ENCODE results near the gene PTPRN2.

PTPRN2 gene

DNA sequence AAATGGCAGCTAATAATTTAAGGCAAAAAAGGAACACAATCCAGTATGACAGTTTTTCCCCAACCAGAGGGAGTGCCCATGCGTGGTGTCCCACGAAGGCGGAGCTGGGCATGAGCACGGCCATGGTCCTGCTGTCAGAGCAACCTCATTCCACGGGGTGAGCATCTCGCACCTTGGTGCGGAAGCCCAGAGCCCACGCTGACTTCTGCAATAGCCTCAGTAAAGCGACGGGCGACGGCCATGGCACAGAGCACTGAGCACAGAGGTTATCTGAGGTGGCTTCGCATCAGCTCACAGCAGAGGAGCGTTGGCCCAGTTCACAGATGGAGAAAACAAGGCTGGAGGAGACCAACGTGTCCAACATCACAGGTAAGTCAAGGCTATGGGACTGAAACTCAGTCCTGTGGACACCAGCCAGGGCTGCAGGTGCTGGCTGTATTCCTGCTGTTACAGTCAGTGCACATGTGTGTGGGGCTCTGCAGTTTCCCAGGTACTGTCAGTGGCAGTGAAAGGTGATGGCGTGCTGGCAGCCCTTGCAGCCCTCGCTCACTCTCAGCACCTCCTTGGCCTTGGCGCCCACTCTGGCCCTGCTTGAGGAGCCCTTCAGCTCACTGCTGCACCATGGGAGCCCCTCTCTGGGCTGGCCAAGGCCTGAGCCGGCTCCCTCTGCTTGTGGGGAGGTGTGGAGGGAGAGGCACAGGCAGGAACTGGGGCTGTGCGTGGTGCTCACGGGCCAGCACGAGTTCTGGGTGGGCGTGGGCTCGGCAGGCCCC lies 525.6 kb downstream of the PTPRN2 start:
- DNase-seq (ENCODE audit: insufficient read length, low spot score) (no peak), FAIRE-seq (no peak)
- TF ChIP-seq, protein P1, sequence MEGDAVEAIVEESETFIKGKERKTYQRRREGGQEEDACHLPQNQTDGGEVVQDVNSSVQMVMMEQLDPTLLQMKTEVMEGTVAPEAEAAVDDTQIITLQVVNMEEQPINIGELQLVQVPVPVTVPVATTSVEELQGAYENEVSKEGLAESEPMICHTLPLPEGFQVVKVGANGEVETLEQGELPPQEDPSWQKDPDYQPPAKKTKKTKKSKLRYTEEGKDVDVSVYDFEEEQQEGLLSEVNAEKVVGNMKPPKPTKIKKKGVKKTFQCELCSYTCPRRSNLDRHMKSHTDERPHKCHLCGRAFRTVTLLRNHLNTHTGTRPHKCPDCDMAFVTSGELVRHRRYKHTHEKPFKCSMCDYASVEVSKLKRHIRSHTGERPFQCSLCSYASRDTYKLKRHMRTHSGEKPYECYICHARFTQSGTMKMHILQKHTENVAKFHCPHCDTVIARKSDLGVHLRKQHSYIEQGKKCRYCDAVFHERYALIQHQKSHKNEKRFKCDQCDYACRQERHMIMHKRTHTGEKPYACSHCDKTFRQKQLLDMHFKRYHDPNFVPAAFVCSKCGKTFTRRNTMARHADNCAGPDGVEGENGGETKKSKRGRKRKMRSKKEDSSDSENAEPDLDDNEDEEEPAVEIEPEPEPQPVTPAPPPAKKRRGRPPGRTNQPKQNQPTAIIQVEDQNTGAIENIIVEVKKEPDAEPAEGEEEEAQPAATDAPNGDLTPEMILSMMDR (IDR thresholded peaks at IDR 0.05; ENCODE audit: insufficient read depth, missing control alignments) = no peak

DNA sequence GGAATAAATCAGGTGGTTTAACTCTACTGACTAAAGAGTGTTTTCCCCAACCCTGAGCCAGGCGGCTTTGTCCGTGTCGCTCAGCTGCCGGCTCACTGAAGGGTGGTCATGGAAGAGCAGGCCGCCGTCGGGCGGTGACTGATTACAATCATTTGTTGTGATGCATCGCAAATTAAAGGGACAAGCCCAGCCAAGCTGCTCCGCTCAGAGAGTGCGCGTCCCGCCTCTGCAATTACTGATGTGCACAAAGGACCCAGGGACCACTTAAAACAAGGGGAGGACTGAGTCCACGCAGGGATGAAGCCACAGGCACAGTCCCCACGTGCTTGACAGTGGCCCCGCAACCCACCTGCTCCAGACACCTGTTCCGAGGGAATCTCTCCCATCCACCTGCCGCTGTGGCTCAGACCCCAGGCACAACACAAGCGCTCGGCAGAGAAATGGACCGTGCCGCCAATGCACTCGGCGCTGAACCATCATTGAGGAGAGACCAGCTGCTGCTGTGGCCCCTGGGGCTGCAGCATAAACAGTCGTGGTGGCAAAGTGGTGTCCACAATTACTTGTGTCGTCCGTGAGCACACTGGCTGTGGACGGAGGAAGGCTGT lies 526.5 kb downstream of the PTPRN2 start:
- no peak for DNase-seq (ENCODE audit: insufficient read length, low spot score)
- no peak for FAIRE-seq
- TF ChIP-seq, protein P1 (IDR thresholded peaks at IDR 0.05; ENCODE audit: insufficient read depth, missing control alignments) = no peak

DNA sequence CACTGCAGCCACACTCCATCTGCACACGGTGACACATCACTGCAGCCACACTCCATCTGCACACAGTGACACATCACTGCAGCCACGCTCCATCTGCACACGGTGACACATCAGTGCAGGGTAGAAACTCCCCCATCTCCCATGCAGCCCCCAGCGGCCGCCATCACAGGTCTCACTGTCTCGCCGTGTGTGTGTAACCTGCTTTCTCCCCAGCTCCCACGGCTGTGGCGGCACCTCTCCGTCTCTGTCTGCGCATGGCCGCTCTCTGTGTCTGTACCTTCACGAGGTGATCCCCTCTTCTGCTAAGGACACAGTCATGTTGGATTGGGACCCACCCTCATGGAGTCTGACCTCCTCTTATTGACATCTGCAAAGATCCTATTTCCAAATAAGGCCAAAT lies 527.4 kb downstream of the PTPRN2 start:
- DNase-seq (ENCODE audit: insufficient read length, low spot score) (no peak), FAIRE-seq (no peak)
- TF ChIP-seq, protein P1 (IDR thresholded peaks at IDR 0.05; ENCODE audit: insufficient read depth, missing control alignments) = no peak

DNA sequence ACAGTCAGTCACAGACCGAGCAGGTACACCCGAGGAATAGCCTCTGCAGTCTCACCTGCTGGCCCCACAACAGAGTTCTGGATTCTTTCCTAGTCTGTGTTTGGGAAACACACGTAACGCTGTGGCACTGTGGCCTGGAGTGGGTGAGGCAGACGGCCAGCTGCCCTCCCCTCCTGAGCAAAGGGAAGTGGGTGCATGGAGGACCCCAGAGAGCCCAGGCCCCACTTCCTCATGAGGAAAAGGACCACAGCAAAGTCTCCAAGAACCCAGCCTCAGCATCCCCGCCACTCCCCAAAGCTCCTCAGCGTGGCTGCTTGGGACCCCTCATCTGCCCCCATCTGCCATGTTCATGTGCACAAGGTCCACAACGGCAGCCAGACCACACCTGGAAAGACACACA lies 530.2 kb downstream of the PTPRN2 start:
- DNase-seq (ENCODE audit: insufficient read length, low spot score) (no peak), FAIRE-seq (no peak)
- TF ChIP-seq, protein P1 (IDR thresholded peaks at IDR 0.05; ENCODE audit: insufficient read depth, missing control alignments) = no peak

DNA sequence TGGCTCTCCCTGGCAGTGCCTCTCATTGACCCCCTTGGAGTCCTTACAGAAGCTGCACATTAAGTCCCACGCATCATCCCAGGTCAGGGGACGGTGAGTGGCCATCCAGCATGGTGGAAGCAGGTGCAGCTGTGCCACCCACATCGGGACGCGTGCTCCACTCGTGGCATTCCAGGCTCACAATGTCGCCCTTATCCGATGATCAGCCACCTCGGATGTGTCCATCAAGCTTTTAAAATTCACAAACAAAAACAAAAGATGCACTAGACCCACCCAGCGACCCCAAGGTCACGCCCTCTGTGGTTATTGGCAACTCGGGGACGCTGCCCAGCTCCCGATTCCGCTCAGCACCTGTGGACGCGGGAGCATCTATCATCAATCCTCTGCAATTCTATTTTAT lies 530.9 kb downstream of the PTPRN2 start:
- DNase-seq (ENCODE audit: insufficient read length, low spot score) = no peak
- FAIRE-seq = no peak
- TF ChIP-seq, protein P1 (IDR thresholded peaks at IDR 0.05; ENCODE audit: insufficient read depth, missing control alignments) = no peak

DNA sequence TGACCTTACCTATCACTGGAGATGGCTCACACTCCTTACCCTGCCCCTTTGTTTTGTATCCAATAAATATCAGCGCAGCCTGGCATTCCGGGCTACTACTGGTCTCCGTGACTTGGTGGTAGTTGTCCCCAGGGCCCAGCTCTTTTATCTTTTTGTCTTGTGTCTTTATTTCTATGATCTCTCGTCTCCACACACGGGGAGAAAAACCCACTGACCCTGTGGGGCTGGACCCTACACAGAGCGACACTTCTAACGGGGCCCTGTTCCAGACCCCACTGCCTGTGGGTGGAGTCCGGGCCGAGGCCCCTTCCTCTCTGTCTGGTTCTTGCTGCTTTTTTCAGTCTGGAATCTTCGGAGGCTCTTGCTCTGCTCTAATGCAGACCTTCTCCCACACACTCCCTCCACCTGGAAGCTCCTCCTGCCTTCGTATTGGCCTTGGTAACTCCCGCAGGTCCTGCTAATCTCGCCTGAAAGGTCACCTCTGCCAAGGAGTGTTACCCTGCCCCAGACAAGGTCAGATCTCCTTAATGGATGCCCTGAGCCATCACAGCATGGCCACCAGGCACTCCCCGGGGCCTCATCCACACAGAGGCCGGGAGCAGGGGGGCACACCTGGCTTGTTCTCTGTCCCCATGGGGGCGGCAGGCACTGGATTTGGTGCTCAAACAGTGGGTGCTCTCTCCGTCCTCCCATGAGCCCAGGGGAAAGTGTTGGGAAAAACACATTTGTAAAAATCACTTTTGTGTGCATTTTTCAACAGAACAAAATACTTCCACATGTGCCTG lies 531.7 kb downstream of the PTPRN2 start:
- DNase-seq (ENCODE audit: insufficient read length, low spot score) (no peak), FAIRE-seq (no peak)
- TF ChIP-seq, protein P1 (IDR thresholded peaks at IDR 0.05; ENCODE audit: insufficient read depth, missing control alignments) = no peak
